ENCODE results near the gene TNRC18.
"Not testable (repeated sequence)": the region's sequence is repeated elsewhere in the genome, so short reads cannot be mapped to it uniquely, and the experiment has no call there.

TNRC18 gene

GRCh38 chr7:5313076-5313885 is 110.4 kb downstream of the TNRC18 start:
- DNase-seq, result not testable (repeated sequence)

- not testable (repeated sequence) for DNase-seq
Observed at GRCh38 chr7:5312276-5313070, 111.2 kb downstream of the TNRC18 start.

DNA sequence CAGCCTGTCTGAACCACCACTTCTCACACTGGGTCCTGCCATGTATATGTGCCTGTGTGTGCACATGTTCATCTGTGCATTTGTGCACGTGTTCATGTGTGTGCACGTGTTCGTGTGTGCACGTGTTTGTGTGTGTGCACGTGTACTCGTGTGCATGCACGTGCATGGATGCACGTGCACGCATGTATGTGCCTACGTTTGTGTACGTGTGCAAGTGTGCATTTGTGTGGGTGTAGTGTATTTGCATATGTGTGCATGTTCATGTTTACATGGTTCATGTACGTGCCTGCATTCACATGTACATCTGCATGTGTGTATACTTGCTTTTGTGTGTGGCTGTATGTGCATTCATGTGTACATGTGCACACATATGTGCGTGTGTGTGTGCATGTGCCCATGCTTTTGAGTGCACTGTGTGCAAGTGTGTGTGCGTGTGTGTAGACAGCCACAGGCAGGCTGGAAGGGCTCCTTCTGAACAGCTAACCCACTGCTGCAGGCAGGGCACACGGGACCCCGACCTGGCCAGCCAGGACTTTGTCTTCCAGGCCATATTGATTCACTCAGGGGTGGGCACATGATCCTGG is 112.7 kb downstream of the TNRC18 start:
- no peak for DNase-seq

DNA sequence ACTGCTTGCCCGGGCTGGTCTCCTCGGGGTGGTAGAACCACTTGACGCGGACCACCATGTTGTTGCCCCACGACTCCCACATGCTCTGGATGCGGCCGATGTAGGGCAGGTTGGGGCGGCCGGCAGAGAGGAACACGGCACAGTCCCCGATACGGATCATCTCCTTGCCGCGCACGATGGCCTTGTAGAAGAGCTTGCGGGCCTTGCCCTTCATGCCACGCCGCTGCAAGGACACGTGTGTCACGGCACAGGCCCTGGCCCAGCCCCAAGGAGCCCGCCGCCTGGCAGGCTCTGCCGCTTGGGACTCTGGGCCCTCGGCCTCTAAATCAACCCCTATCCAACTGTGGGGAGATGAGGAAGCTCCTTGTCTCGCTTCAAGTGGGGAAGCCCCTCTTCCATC is 114.5 kb downstream of the TNRC18 start:
- no peak for DNase-seq

- not testable (repeated sequence) for DNase-seq
Observed at GRCh38 chr7:5307221-5308142, 116.2 kb downstream of the TNRC18 start.

DNA sequence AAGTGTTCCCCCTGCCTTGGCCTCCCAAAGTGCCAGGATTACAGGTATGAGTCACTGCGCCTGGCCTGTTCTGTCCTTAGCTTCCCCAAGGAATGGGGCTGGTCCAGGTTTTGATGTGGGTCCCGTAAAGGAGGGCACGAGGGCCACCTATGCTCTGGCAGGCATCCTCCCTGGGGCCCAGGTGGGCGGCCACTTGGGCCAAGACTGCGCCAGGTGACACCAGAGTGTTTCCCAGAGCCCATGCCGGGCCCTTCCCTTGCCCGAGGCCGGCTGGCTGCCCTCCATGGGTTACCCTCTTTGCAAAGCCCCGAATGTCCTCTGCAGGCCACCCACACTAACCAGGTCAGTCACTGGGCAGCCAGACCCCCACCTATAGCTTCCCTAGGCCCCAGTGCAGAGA is 118.6 kb downstream of the TNRC18 start:
- not testable (repeated sequence) for DNase-seq

DNA sequence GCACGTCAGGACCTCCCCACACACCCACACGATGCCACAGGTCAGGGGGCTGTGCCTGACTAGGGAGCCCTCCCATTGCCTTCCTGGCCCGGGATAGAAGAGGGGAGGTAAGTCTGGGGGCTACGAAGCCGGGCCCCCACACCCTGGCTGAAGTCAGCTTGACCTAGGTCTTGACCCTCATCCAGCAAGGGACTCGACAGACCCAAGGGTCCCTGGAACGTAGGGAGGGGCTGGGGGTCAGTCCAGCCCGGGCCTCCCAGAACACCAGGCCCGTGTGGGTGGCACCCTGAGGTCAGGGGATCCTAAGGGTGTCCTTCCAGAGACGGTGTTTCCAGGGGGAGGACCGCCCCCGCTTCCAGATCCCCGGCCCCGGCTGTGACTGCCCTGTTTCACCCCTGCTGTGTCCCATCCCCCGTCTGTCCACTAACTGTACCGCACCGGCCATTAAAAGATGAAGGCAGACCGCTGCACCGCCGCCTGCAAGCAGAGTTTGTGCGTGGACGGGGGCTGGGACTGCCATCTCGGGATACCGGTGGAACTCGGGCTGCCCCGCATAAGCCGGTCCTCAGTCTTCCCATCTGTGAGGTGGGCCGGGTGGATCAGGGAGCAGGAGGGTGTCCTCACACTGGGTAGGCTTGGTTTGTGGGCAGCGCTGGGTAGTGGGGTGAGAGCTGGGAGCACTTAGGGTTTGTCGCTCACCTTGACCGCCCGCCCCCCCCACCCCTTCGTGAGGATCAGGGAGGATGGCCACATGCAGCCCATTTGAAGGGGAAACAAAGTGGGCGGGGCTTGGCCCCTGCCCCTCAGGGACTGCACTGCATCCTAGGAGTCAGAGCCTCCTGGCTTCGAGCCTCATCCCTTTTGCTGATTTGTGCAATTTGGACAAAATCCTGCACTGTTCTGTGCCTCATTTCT is 119.8 kb downstream of the TNRC18 start:
- DNase-seq, result no peak

DNA sequence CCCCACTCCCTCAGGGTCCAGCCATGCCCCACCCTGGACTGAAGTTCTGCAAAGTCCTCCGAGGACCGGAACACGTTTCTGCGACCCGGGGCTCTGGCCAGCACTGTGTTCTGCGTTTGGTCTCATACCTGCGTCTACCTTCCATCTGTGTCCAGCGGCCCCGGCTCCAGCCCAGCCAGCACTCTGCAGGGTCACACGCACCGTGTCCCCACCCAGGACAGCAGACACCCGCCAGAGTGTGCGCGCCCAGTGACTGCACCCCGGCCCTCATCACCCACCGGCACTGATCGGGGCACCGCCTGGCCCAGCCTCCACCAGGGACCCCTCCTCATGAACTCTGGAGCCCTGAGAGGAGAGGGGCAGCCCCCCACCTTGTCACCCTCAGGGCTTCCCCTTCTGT is 120.6 kb downstream of the TNRC18 start:
- DNase-seq, result no peak

- DNase-seq, result no peak
Observed at GRCh38 chr7:5302577-5302976, 121.1 kb downstream of the TNRC18 start.

DNA sequence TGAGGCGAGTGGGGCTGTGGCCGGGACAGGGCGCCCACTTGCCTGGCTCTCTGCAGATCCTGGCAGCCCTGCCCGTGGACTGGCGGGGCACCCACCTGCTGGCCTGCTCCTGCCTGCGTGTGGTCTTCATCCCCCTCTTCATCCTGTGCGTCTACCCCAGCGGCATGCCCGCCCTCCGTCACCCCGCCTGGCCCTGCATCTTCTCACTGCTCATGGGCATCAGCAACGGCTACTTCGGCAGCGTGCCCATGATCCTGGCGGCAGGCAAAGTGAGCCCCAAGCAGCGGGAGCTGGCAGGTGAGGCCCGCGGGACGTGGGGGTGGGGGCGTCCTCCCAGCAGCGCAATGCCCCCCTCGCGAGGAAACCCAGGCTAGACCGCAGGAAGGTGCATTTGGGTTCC is 123.3 kb downstream of the TNRC18 start:
- no peak for DNase-seq

DNA sequence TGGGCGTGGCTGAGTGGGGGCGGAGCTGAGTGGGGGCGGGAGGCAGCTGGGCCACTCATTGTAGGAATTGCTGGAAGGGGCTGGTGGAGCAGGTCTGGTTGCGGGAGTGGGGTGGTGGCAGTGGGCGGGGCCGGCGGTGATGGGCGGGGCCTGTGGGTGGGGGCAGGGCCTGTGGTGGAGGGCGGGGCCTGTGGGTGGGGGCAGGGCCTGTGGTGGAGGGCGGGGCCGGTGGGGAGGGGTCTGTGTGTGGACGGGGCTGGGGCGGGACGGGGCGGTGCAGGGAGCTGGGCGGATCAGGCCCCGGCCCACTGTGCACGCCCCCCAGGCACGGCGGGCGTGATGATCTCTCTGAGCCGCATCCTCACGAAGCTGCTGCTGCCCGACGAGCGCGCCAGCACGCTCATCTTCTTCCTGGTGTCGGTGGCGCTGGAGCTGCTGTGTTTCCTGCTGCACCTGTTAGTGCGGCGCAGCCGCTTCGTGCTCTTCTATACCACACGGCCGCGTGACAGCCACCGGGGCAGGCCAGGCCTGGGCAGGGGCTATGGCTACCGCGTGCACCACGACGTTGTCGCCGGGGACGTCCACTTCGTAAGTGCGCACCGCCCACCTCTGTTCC is 126.9 kb downstream of the TNRC18 start:
- DNase-seq, result peak; percentile 63

- DNase-seq, result no peak
Observed at GRCh38 chr7:5296015-5296610, 127.5 kb downstream of the TNRC18 start.

DNA sequence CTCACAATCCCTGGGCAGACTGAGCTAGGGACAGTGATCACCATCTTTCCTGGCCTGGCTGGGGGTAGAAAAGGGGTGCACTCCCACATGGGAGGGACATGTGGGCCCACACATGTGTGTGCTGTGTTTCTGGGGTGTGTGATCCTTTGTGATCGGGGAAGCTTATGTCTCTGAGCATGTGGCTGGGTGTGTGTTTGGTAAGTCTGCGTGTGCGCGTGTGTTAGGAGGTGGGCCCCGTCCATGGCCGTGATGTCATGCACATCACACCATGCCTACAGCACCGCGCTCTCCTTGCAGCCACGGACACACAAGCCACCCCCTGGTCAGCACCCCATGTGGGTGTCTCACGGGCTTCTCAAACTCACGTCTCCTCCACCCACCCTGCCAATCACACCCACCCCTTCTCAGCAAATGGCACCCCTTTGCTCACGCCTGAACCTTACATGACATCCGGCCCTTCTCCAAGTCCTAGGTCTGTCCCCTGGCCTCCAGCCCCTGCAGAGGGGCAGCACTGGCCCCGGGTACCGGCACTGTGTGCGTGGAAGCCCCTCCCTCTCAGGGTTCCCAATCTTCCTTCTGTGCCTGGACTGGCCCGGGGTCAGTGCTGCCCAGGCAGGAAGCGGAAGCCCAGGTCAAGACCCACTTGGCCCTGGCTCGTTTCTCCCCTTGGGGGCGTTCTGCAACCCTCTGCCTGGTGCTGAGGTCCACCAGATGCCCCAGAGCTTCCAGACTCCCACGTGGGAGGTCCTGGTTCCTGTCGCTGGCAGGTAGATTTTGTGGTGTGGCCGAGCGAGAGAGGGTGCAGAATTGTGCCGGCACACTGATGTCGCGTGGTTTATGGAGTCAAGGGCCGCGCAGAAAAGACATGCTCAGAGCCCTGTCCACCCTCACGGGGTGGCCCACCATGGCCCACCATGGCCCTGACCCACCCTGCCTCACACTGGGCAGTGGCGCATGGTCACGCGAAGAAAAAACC is 128.3 kb downstream of the TNRC18 start:
- no peak for DNase-seq

- no peak for DNase-seq
Observed at GRCh38 chr7:5294169-5294987, 129.3 kb downstream of the TNRC18 start.

- DNase-seq, result not testable (repeated sequence)
Observed at GRCh38 chr7:5291711-5292335, 131.8 kb downstream of the TNRC18 start.

- DNase-seq, result no peak
Observed at GRCh38 chr7:5291301-5291700, 132.3 kb downstream of the TNRC18 start.

GRCh38 chr7:5289355-5289754 is 134.3 kb downstream of the TNRC18 start:
- DNase-seq, result no peak

DNA sequence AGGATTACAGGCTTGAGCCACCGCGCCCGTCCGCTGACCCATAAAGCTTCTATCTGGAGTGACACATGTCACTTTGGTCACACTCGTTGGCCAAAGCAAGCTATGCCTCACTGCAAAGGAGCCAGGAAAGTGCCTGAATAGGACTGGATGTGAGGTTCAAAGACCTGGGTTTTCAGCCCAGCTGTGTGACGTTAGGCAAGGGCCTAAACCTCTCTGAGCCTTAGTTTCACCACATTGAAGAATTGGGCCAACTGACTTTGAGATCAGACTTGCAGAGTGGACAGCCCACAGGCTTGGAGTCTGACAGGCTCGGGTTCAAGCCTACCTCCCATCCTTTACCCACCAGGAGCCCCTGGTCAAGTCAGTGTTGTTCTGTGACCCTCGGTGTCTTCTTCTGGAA is 135.1 kb downstream of the TNRC18 start:
- not testable (repeated sequence) for DNase-seq
